Endothelial cell of umbilical vein (primary cell): ENCODE results near the gene CHST8. TPM values are rescaled to one million over a fixed set of nuclear protein-coding genes. Genes with fewer than 3 reads are reported as not detected.

Experiments
- BruUV-seq: library from RNA; stranded (reverse); fragments of 400-500 nt; replicated peaks from 2 replicates; lab custom pipeline; 2021; lab: Mats Ljungman, UMichigan
- CTCF ChIA-PET: fragments of 300-600, 350-600 bp; sonication (Branson Sonifier 250); formaldehyde crosslinking; loops from one replicate; lab custom pipeline; 2021; ENCODE audit warnings: antibody characterized with exemption, inconsistent platforms; lab: Charles Lee
- POLR2A ChIA-PET: fragments of 300-600, 350-600 bp; sonication (Branson Sonifier 250); formaldehyde crosslinking; loops from one replicate; lab custom pipeline; 2021; ENCODE audit warnings: antibody characterized with exemption, inconsistent platforms; lab: Charles Lee
- DNase-seq: peaks from one replicate; pipeline ENCODE4 v3.0.0-alpha.2; 2011; ENCODE audit warnings: low read depth, low spot score
- FAIRE-seq: peaks from 2 replicates; lab custom pipeline; 2011; peaks lifted over from hg19 to GRCh38; lab: Jason Lieb, UNC
- H2AFZ ChIP-seq: 2 replicates; pipeline ENCODE4 v1.6.0; 2012; ENCODE audit warnings: low read depth, low read length, control low read depth, inconsistent platforms
- H3K27ac ChIP-seq: 2 replicates; pipeline ENCODE4 v1.5.1; 2011; ENCODE audit warnings: low read depth, mild to moderate bottlenecking, control low read depth, low read length, moderate library complexity; ENCODE audit not compliant: insufficient read depth
- H3K27me3 ChIP-seq, 2 experiments: 2 replicates each; pipeline versions ENCODE4 v1.6.0 to v1.6.1; 2011; ENCODE audit warnings: low read length in 2 of 2, mixed read lengths in 1 of 2; ENCODE audit not compliant: control insufficient read depth in 2 of 2, insufficient read depth in 2 of 2
- H3K36me3 ChIP-seq, 2 experiments: 2 replicates in 1 of 2; 3 replicates in 1 of 2; pipeline ENCODE4 v1.5.1; 2011; ENCODE audit warnings: low read length in 2 of 2, mild to moderate bottlenecking in 1 of 2, moderate library complexity in 1 of 2; ENCODE audit not compliant: control insufficient read depth in 2 of 2, insufficient read depth in 2 of 2; ENCODE audit errors: extremely low read depth in 1 of 2
- H3K4me1 ChIP-seq: 3 replicates; pipeline ENCODE4 v1.5.1; 2011; ENCODE audit warnings: mild to moderate bottlenecking, low read length; ENCODE audit not compliant: control insufficient read depth, insufficient read depth; ENCODE audit errors: extremely low read depth
- H3K4me2 ChIP-seq: 2 replicates; pipeline ENCODE4 v1.6.1; 2011; ENCODE audit warnings: low read length, control low read depth, mixed read lengths; ENCODE audit not compliant: insufficient read depth
- H3K4me3 ChIP-seq, 3 experiments: fragments of 200-600 bp in 1 of 3; sonication (generic), shearing (Covaris generic) in 1 of 3; replicated peaks in 1 of 3; 2 replicates each; pipeline ENCODE4 v1.5.1; 2011 to 2016; ENCODE audit warnings: control low read depth in 3 of 3, low read length in 3 of 3, mild to moderate bottlenecking in 2 of 3, inconsistent platforms in 1 of 3, low read depth in 1 of 3, moderate library complexity in 1 of 3; ENCODE audit not compliant: insufficient read depth in 1 of 3
- H3K79me2 ChIP-seq: 2 replicates; pipeline ENCODE4 v1.6.0; 2012; ENCODE audit warnings: low read length, inconsistent platforms; ENCODE audit not compliant: control insufficient read depth, insufficient read depth
- H3K9ac ChIP-seq: replicated peaks from 2 replicates; pipeline ENCODE3; 2011; ENCODE audit warnings: low read length, control low read depth; ENCODE audit not compliant: insufficient read depth; ENCODE audit errors: extremely low read depth
- H3K9me1 ChIP-seq: replicated peaks from 3 replicates; pipeline ENCODE4 v1.6.0; 2011; ENCODE audit warnings: mild to moderate bottlenecking, low read length; ENCODE audit not compliant: control insufficient read depth, insufficient read depth; ENCODE audit errors: extremely low read depth
- H3K9me3 ChIP-seq: replicated peaks from 2 replicates; pipeline ENCODE4 v1.5.1; 2012; ENCODE audit warnings: low read length, inconsistent platforms; ENCODE audit not compliant: control insufficient read depth, insufficient read depth
- H4K20me1 ChIP-seq: replicated peaks from 2 replicates; pipeline ENCODE3; 2011; ENCODE audit warnings: mild to moderate bottlenecking, low read length; ENCODE audit not compliant: control insufficient read depth, insufficient read depth; ENCODE audit errors: extremely low read depth
- EZH2 ChIP-seq: IDR thresholded peaks from 2 replicates; pipeline ENCODE4 v1.6.1; 2012; ENCODE audit warnings: borderline replicate concordance, low read depth, mild to moderate bottlenecking, moderate library complexity, low read length, inconsistent platforms; ENCODE audit not compliant: severe bottlenecking
- FOS ChIP-seq: IDR thresholded peaks from 2 replicates; pipeline ENCODE4 v1.6.1; 2011; ENCODE audit warnings: mild to moderate bottlenecking, low read length, moderate library complexity, borderline replicate concordance; ENCODE audit not compliant: insufficient read depth
- GATA2 ChIP-seq: IDR thresholded peaks from 2 replicates; pipeline ENCODE4 v1.7.0; 2011; ENCODE audit warnings: low read depth, mild to moderate bottlenecking, moderate library complexity, mixed read lengths, low read length; ENCODE audit not compliant: insufficient read length, insufficient read depth
- JUN ChIP-seq: IDR thresholded peaks from 2 replicates; pipeline ENCODE4 v1.6.1; 2011; ENCODE audit warnings: borderline replicate concordance, low read depth; ENCODE audit not compliant: insufficient read length, insufficient read depth
- MYC ChIP-seq: IDR thresholded peaks from one replicate; pipeline ENCODE4 v1.6.1; 2011; ENCODE audit warnings: mild to moderate bottlenecking, low read depth, low read length
- POLR2A ChIP-seq: IDR thresholded peaks from 2 replicates; pipeline ENCODE4 v1.6.1; 2012; ENCODE audit warnings: low read depth, mild to moderate bottlenecking, control low read depth, low read length
- POLR2AphosphoS5 ChIP-seq: IDR thresholded peaks from 2 replicates; pipeline ENCODE4 v1.6.1; 2012; ENCODE audit warnings: low read depth, mild to moderate bottlenecking, control low read depth, low read length, moderate library complexity; ENCODE audit not compliant: insufficient read depth
- dilution Hi-C: fragments of 300-500 bp; cut with MboI; formaldehyde crosslinking; loops from one replicate; pipeline ENCODE4 v1.15.0; 2019; ENCODE audit warnings: low sequenced_read_pairs; ENCODE audit not compliant: extremely low pct_ligation_motif_present
- intact Hi-C: fragments of 100-400 bp; cut with micrococcal nuclease; formaldehyde crosslinking; loops from one replicate; pipeline ENCODE4 v1.10.0; 2022
- polyA plus RNA-seq, 4 experiments: library from polyadenylated mRNA; depleted of rRNA in 3 of 4; stranded (reverse) in 3 of 4; unstranded in 1 of 4; fragments of >200 nt; gene quantifications; 2 replicates each; pipeline versions ENCODE4 v1.2.1 to v1.2.3, GENCODE V29; 2011 to 2012; ENCODE audit warnings: missing spikeins in 1 of 4
- total RNA-seq: library from RNA; stranded (reverse); gene quantifications from 2 replicates; pipeline ENCODE4 v1.2.3, GENCODE V29; 2021
- TF ChIP-seq, protein P1 (sequence below), 2 donors: IDR thresholded peaks; 1 replicate in 1 of 2; 2 replicates in 1 of 2; pipeline ENCODE4 v1.5.1; 2011; ENCODE audit warnings: low read length in 2 of 2, mild to moderate bottlenecking in 2 of 2, moderate library complexity in 2 of 2, control low read depth in 1 of 2, inconsistent platforms in 1 of 2, low read depth in 1 of 2; ENCODE audit not compliant: insufficient read depth in 1 of 2; ENCODE audit errors: extremely low read depth in 1 of 2
- TF ChIP-seq, protein P2 (sequence below): IDR thresholded peaks from 2 replicates; pipeline ENCODE4 v1.6.1; 2011; ENCODE audit not compliant: insufficient read depth, insufficient read length

Gene CHST8
- total and polyA plus RNA-seq, 2 donors (not counting 3 experiments of a cell fraction or from before 2014, with no cell fraction given), result not detected

DNA sequence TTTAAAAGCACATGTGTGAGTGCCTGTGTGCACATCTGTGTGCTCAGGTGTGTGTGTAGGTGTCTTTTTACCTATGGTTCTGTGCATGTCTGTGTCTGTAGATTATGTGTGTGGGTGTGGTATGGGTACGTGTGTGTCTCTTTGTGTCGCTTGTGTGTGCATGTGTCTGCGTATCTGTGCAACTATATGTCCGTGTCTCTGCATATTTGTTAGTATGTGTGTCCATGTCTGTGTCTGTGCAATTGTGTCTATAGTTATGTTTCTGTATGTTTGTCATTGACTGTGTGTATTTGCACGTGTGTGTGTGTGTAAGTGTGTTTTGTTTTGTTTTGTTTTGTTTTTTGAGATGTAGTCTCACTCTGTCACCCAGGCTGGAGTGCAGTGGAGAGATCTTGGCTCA lies 167.6 kb downstream of the CHST8 start:
- H3K9me1 ChIP-seq, result no peaks in the 10 kb centered on the region
- H3K9me3 ChIP-seq, result no peaks in the 10 kb centered on the region
- ChIA-PET POLR2A (no interaction called here), CTCF (interaction anchor here (3.2 kb wide), 1 partner anchor 11 kb away, joined by 18 read pairs; no protein-coding TSS in a partner anchor)
- no peaks in the 10 kb centered on the region for H3K79me2 ChIP-seq
- peaks cover 8% of the 10 kb centered on the region for H3K4me1 ChIP-seq
- H4K20me1 ChIP-seq, result no peaks in the 10 kb centered on the region
- FAIRE-seq, result no peak
- no peak overlapping the region for H3K27ac ChIP-seq
- no peak overlapping the region for H2AFZ ChIP-seq
- H3K4me2 ChIP-seq, result no peak overlapping the region
- no peak for DNase-seq
- BruUV-seq, result no TSS peak
- H3K36me3 ChIP-seq, result no peaks in the 10 kb centered on the region
- H3K4me3 ChIP-seq, result no peak overlapping the region
- dilution Hi-C loops, result no loop called here
- peaks cover 0 to 5% of the 10 kb centered on the region in 2 experiments for H3K27me3 ChIP-seq
- intact Hi-C loops, result no loop called here
- TF ChIP-seq, protein P1, sequence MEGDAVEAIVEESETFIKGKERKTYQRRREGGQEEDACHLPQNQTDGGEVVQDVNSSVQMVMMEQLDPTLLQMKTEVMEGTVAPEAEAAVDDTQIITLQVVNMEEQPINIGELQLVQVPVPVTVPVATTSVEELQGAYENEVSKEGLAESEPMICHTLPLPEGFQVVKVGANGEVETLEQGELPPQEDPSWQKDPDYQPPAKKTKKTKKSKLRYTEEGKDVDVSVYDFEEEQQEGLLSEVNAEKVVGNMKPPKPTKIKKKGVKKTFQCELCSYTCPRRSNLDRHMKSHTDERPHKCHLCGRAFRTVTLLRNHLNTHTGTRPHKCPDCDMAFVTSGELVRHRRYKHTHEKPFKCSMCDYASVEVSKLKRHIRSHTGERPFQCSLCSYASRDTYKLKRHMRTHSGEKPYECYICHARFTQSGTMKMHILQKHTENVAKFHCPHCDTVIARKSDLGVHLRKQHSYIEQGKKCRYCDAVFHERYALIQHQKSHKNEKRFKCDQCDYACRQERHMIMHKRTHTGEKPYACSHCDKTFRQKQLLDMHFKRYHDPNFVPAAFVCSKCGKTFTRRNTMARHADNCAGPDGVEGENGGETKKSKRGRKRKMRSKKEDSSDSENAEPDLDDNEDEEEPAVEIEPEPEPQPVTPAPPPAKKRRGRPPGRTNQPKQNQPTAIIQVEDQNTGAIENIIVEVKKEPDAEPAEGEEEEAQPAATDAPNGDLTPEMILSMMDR (IDR thresholded peaks at IDR 0.05; ENCODE audit: extremely low read depth in 1 of 2, insufficient read depth in 1 of 2, low read depth in 1 of 2, low read length in 2 of 2), result no peak
- TF ChIP-seq POLR2A (no peak), FOS (no peak), POLR2AphosphoS5 (no peak), MYC (no peak), EZH2 (no peak), GATA2 (no peak), JUN (no peak)
- TF ChIP-seq, protein P2, sequence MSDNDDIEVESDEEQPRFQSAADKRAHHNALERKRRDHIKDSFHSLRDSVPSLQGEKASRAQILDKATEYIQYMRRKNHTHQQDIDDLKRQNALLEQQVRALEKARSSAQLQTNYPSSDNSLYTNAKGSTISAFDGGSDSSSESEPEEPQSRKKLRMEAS, result no peak
- H3K9ac ChIP-seq, result no peak overlapping the region
